Fibroblast of villous mesenchyme (primary cell): ENCODE measurements around the gene MT4. TPM values are rescaled to one million over a fixed set of nuclear protein-coding genes. Genes with fewer than 3 reads are reported as not detected.

Experiments
- DNase-seq: peaks from one replicate; pipeline ENCODE4 v3.0.0-alpha.2; 2010; ENCODE audit warnings: low read depth
- H3K4me3 ChIP-seq: 2 replicates; pipeline ENCODE4 v1.5.1; 2011; ENCODE audit warnings: low read depth, mild to moderate bottlenecking, low read length
- CTCF ChIP-seq: IDR thresholded peaks from 2 replicates; pipeline ENCODE4 v1.5.1; 2012; ENCODE audit warnings: low read depth, mild to moderate bottlenecking, low read length; ENCODE audit not compliant: insufficient read depth
- total RNA-seq: library from RNA; depleted of rRNA; stranded (reverse); fragments of >200 nt; gene quantifications from 2 replicates; pipeline ENCODE4 v1.2.3, GENCODE V29; 2012

Gene MT4
- total RNA-seq, 1 donor = not detected

- no peak overlapping the region for H3K4me3 ChIP-seq
- no peak for TF ChIP-seq CTCF
- DNase-seq = no peak
These were observed 36.5 kb downstream of the MT4 start for GRCh38 chr16:56601325-56601724.

GRCh38 chr16:56603589-56603988 lies 38.7 kb downstream of the MT4 start:
- peak; percentile 52 for DNase-seq
- TF ChIP-seq CTCF = peak; percentile 53
- no peak overlapping the region for H3K4me3 ChIP-seq

- no peak for DNase-seq
- TF ChIP-seq CTCF = no peak
- H3K4me3 ChIP-seq = no peak overlapping the region
These were observed 40.1 kb downstream of the MT4 start for GRCh38 chr16:56604966-56605365.

GRCh38 chr16:56605475-56605874 lies 40.6 kb downstream of the MT4 start:
- no peak overlapping the region for H3K4me3 ChIP-seq
- TF ChIP-seq CTCF = no peak
- DNase-seq = no peak

- DNase-seq = no peak
- TF ChIP-seq CTCF = no peak
- H3K4me3 ChIP-seq = no peak overlapping the region
These were observed 41.2 kb downstream of the MT4 start for GRCh38 chr16:56606071-56606475.

GRCh38 chr16:56606476-56607108 lies 41.7 kb downstream of the MT4 start:
- TF ChIP-seq CTCF = no peak
- H3K4me3 ChIP-seq = peak overlapping the region; percentile 27
- DNase-seq = peak; percentile 95

GRCh38 chr16:56607109-56607618 lies 42.3 kb downstream of the MT4 start:
- H3K4me3 ChIP-seq = peak overlapping the region; percentile 27
- DNase-seq = peak; percentile 99
- TF ChIP-seq CTCF = no peak
